ENCODE data around the gene FKBP10.
A peak's percentile ranks its signal among the peaks of the same experiment; 100 is the strongest.
"Not testable (repeated sequence)": the region's sequence is repeated elsewhere in the genome, so short reads cannot be mapped to it uniquely, and the experiment has no call there.

Gene FKBP10

DNA sequence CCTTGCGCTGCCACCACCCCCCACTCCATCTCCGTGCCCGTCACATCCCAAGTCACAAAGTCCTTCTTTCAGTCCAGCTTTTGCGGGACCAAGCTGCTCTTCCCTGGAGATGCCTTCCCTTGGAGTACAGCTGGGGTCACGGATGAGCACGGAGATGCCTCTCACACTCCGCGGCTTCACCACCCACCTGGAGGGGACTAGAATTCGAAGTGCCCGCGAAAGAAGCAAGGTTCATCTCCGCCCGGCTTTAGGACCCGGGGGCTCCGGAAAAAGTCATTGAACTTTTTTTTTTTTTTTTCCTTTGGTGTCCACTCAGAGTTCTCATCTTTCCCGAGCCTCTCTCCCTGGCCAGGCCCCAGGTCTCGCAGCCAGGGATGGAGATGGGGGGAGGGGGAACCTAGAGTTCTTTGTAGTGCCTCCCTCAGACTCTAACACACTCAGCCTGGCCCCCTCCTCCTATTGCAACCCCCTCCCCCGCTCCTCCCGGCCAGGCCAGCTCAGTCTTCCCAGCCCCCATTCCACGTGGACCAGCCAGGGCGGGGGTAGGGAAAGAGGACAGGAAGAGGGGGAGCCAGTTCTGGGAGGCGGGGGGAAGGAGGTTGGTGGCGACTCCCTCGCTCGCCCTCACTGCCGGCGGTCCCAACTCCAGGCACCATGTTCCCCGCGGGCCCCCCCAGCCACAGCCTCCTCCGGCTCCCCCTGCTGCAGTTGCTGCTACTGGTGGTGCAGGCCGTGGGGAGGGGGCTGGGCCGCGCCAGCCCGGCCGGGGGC lies at the start of gene FKBP10:
Gene FKBP10, plus strand, starts transcription at position 624 of the 771 bp plus-strand sequence. Its CDS starts 31 bp downstream, at position 655.
- DNase-seq, result peak; percentile 55

DNA sequence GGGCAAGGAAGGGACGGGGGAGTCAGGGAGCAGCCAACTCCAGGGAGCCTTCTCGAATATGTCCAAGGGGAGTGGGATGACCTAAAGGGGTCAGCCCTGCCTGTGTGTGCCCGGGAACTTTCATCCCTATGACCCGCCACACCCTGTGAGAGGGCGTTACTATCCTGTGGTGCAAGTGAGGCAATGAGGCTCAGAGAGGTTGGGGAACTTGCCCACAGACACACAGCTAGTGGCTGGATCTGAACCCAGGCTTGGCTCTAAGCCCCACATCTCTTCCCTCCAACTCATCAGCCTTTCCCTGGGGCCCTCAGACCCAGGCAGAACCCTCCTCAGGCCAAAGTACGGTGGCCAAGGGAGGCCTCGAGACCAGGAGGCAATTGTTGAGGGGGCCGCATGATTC lies 49.5 kb upstream of the FKBP10 start:
- no peak for DNase-seq

DNA sequence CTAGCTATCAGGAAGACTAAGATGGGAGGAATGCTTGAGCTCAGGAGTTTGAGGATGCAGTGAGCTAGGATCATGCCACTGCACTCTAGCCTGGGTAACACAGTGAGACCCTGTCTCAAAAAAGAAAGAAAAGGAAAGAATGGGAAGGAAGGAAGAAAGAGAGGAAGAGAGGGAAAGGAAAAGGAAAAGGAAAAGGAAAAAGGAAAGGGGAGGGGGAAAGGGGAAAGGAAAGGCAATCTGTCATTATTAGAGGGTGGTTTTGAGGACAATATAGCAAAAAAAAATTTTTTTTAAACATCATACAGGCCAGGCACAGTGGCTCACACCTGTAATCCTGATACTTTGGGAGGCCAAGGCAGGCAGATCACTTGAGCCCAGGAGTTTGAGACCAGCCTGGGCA lies 46.7 kb upstream of the FKBP10 start:
- no peak for DNase-seq

GRCh38 chr17:41767324-41768042 lies 45.3 kb upstream of the FKBP10 start:
- DNase-seq, result no peak

GRCh38 chr17:41768682-41769288 lies 44.0 kb upstream of the FKBP10 start:
- no peak for DNase-seq

DNA sequence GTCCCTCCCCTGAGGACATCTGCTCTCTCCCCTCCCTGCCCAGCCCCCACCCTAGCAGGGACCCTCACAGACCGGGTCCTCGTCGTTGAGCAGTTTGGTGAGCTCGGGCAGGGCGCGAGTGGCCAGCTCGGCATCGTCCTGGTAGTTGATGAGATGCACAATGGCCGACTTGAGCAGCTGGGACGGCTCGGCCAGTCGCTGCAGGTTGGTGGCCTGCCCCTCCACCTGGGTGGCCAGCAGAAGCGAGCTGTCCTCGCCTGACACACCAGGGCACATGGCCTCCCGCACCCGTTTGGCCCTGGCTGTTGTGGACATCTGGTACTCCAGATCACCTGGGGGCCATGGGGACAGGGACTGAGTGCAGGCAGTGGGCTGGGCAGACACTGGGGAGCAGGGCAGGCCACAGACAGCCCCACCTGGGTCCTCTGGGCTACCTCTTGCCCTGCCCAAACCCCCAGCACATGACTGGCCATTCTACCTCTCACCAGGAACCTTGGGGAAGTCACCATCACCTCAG lies 43.4 kb upstream of the FKBP10 start:
- no peak for DNase-seq

DNA sequence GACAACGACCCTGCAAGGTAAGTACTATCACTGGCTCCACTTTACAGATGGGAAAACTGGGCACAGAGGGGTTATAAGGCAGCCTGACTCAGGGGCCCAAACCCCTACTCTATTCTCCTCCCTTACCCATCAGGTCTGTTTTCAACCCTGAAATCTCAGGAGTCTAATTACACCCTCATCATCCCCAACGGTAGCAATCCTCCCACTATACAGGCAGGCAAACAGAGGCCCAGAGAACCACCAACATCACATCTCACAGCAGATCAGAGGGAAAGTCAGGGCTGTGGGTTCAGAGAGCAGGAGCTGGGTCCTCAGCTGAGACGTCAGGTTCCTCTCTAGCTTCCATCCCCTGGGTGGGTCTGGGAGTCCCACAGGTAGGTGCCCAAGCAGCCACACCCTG lies 42.8 kb upstream of the FKBP10 start:
- no peak for DNase-seq

DNA sequence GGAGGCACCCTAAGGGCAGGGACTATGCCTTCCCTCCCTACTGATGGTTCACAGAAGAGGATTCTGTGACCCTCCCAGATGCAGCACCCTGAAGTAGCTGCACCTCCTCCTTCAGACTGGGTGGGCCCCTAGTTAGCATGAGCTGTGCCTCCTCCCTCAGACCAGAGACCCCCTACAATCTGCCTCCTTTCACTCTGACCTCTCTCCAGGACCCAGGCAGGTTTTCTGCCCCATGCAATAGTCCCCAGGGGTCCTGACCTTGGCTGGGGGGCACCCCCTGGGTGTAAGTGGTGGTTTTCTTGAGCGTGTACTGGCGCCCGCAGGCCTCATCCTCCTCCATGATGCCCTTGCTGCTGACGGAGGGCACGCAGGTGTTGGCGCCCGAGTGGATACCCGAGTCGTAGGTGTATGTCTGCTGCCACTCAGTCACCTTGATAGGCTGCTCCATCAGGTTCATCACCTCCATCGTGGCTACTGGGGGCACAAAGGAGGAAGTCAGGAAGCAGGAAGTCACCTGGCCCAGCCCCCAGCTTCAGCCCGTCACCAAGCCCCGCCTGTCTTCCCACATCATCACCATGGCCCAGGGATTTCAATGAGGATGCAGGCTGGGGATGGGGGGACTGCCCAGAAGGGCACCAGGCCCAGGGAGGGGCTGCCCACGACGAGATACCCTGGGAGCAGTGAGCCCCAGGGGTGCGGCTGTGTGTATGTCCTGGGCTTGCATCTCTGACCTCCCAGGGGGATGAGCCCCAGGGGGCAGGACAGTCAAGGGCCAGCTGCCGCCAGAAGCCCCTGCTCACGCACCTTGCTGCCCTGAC lies 41.2 kb upstream of the FKBP10 start:
- no peak for DNase-seq

- no peak for DNase-seq
These were observed 40.6 kb upstream of the FKBP10 start for GRCh38 chr17:41772218-41772585.

DNA sequence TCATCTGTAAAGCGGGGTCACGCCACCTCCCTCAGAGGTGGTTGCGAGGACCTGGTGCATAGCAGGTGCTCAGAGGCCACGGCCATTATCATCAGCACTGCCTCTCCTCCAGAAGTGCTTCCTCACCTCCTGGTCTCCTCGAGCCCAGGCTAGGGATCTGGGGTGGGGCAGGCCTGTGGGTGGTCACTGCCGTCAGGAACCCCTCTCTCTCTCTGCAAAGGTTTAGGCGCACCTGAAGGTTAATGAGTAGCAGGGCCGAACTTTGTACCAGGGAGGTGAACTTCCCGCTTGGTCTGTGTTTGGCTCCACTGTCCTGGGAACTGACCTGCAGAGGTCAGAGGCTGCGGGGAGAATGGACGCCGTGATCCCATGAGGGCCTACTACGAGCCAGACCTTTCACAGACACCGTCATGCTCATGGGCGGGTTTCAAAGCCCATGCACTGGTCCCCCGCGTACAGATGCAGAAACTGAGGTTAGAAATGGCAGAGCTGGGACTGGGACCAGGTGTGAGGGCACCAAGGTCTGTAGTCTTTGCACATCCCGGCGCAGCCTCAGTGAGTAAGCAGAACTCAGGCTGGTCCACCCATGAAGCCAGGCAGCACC lies 40.1 kb upstream of the FKBP10 start:
- DNase-seq, result no peak

DNA sequence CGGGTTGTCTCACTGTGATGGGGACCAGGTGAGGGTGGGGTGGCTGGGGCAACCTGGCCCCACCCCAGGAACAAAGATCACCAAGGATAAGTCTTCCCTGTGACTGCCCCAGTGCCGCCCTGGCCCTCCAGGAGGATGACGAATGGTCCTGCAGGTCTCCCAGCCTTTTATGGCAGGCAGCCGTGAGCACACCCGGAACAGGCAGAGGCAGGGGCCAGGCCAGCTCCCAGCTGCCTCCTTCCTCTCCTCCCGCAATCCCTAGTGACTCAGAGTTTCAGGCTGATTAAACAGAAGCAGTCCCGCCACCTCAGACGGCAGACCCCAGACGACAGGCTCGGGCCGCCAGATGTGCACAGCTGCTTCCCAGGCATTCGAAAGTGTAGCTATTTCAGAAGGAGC lies 39.6 kb upstream of the FKBP10 start:
- peak; percentile 91 for DNase-seq

DNA sequence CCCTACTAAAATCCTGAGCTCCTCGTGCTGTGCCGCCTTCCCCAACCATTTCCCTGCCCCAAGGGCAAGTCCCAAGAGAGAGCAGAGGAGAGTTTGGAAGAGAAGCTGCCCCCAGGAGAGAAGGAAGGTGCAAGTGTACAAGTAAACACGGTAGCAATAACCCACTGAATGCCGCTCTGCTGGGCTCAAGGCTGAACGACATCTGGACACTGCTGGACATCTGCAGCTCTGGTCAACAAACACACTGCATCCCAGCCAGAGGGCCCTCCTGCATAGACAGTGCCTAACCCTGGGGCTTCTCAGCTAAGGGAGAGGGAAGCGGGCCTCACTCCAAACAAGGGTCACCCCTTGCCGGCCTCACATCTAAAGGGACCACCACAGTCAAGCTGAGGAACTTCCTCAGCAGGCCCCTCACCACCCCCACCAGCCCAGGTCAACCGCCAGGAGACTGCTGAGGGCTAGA lies 39.0 kb upstream of the FKBP10 start:
- DNase-seq, result no peak

DNA sequence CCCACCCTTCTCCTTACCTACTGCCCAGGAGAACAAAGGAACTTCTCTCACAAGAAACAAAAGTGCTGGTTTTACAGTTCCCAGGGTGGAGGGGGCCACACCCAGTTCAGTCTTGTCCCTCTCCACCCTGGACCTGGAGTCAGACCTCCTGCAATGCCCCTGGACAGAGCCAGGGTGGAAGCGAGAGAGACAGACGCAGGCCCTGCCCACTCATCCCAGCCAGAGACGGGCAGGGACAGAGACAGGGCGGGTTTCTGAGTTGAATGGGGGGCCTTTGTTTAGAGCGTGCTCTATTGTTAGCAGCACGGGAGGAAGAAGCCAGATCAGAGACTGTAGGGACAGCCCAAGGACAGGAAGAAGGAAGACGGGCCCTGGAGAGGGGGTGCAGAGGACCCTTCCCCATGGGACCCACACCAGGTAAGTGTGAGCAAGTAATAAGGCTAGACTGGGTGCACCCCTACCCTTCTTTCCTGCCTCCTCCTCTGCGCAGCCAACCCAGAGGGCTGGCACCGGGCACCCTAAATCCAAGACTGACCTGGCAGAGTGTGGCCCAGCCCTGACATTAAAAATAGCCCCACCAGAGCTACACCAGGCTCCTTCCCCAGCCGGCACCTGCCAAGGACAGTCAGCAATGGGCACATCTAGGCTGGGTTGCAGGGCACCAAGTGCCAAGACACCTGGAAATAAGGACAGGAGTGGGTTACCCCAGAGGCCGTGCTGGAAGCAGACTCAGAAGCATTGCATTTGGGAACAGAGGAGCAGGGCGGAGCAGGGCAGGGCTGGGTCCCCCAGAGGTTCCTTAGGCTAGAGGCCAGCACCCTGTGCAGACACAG lies 37.2 kb upstream of the FKBP10 start:
- no peak for DNase-seq

- not testable (repeated sequence) for DNase-seq
These were observed 36.4 kb upstream of the FKBP10 start for GRCh38 chr17:41776262-41776900.

DNA sequence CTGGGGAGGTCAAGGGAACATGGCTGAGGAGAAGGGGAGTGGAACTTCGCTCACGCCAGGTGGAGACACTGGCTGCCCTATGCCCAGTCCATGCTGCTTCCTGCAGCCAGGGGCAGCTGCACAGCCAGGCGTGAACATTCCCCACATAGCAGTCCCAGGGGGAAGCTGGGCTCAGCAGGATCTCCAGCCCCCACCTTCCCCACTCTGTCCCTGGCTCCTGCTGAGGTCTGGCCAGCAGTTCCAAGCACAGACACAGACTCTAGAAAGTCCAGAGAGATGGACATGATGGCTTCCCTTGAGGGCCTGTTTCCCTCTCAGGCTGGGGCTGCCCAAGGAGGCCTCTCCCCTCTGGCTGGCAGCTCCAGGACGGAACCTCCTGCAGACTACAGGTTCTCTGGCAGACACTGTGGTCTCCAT lies 35.6 kb upstream of the FKBP10 start:
- no peak for DNase-seq

- DNase-seq, result peak; percentile 60
These were observed 35.1 kb upstream of the FKBP10 start for GRCh38 chr17:41777574-41778188.

DNA sequence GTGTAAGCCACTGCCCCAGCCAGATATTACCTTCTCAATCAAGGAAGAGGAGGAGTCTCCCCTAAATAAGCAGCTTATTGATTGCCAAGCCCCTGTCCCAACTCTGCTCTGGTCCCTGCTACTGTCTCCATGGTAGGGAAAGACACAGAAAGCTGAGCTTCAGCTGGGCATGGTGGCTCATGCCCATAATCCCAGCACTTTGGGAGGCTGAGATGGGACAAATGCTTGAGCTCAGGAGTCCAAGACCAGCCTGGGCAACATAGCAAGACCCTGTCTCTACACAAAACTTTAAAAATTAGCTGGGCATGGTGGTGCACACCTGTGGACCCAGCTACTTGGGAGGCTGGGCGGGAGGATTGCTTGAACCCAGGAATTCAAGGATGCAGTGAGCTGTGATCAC lies 32.9 kb upstream of the FKBP10 start:
- no peak for DNase-seq

- no peak for DNase-seq
These were observed 31.2 kb upstream of the FKBP10 start for GRCh38 chr17:41781404-41782110.

DNA sequence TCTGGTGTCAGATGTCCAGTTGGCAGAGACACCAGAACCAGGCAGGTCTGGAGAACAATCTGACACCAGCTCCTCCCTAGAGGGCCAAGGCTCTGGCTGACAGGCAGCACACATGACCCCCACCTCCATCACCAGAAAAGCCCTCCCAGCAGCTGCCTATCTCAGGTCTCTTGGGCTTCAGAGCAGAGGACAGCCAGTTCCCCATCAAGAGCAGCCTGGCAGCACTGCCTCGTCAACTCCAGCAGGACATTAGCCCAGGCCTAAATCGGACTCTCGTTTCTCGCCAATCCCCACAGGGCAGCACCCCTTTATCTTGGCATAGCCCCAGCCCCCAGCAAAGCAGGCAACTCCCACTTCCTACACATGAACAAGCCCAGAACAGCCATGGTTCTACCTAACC lies 30.7 kb upstream of the FKBP10 start:
- DNase-seq, result no peak
